Lung (tissue), 5 donors: ENCODE data around the gene DCLK2. TPM values are rescaled to one million over a fixed set of nuclear protein-coding genes. Genes with fewer than 3 reads are reported as not detected.

Experiments used
- polyA plus RNA-seq, 2 donors: library from polyadenylated mRNA; stranded (reverse); fragments of 200-250 nt; gene quantifications; one replicate each; pipeline ENCODE4 v1.2.1, GENCODE V29; 2013
- small RNA-seq: library from RNA; depleted of rRNA; stranded (forward); fragments of <200 nt; gene quantifications from one replicate; pipeline ENCODE3, GENCODE V24; 2014; ENCODE audit warnings: low replicate concordance
- total RNA-seq, 2 donors: library from RNA; depleted of rRNA in 1 of 2; stranded (reverse); fragments of >200 nt in 1 of 2; gene quantifications; one replicate each; pipeline ENCODE4 v1.2.1, GENCODE V29; 2014 to 2021
- donor health status: Bipolar disorder and iron deficiency.
- donor health status: healthy.
- donor health status: DM: yes; HTN: yes; CAD: no.

The DCLK2 gene
- total and polyA plus RNA-seq, 4 donors: 1.4 to 11.8 (median 2.7) TPM

Small RNAs within 50 kb of the gene (small RNA-seq; reads per million reads assigned to genes)
- gene RNU7-194P: not detected
